Measurements from ENCODE around the gene TBC1D8. TPM values are rescaled to one million over a fixed set of nuclear protein-coding genes. Genes with fewer than 3 reads are reported as not detected.

TBC1D8 gene
- total RNA-seq, 1 donor from 2014 or later: 25.3 TPM

- Histone ChIP-seq H3K4me3 (ENCODE audit: low read depth, low read length) (no peak overlapping the region), H3K27me3 (ENCODE audit: control insufficient read depth, insufficient read depth, low read length) (no peaks in the 10 kb centered on the region), H3K36me3 (ENCODE audit: control insufficient read depth, insufficient read depth, low read length) (peaks cover 1% of the 10 kb centered on the region)
- TF ChIP-seq, protein P1, sequence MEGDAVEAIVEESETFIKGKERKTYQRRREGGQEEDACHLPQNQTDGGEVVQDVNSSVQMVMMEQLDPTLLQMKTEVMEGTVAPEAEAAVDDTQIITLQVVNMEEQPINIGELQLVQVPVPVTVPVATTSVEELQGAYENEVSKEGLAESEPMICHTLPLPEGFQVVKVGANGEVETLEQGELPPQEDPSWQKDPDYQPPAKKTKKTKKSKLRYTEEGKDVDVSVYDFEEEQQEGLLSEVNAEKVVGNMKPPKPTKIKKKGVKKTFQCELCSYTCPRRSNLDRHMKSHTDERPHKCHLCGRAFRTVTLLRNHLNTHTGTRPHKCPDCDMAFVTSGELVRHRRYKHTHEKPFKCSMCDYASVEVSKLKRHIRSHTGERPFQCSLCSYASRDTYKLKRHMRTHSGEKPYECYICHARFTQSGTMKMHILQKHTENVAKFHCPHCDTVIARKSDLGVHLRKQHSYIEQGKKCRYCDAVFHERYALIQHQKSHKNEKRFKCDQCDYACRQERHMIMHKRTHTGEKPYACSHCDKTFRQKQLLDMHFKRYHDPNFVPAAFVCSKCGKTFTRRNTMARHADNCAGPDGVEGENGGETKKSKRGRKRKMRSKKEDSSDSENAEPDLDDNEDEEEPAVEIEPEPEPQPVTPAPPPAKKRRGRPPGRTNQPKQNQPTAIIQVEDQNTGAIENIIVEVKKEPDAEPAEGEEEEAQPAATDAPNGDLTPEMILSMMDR (IDR thresholded peaks at IDR 0.05; ENCODE audit: insufficient read depth, low read length, severe bottlenecking): no peak
- FAIRE-seq (no peak), DNase-seq (ENCODE audit: low read depth) (no peak)
Measured at GRCh38 chr2:100960688-100961087, 190.5 kb downstream of the TBC1D8 start.

DNA sequence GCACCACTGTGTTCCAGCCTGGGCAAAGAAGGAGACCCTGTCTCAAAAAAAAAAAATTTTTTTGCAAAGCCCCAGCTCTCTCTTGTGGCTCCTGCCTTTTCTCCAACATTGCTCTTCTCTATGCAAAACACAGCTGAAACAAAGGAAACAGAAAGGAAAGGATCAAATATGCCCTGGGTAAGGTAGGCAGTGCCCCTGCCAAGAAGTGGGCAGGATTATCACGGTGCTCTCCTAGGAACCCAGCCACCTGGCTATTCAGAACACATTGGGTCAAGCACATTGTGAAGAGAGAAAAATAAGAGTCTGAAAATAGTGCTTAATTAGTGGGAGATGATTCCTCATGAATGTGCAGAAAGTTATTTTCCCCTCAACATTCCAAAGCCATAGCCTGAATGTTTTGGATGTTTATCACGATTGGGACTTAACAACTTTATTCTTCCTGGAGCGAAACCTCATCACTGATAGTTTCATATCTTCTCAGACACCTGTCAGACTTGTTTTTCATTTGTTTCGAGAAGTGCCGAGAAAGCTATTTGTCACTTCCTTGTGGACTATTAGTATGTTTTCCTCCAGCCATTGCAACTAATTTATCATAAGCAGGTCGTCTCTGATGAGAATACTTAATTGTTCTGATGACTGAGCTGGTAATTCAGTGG, 191.8 kb downstream of the TBC1D8 start:
- Histone ChIP-seq H3K4me3 (ENCODE audit: low read depth, low read length) (no peak overlapping the region), H3K27me3 (ENCODE audit: control insufficient read depth, insufficient read depth, low read length) (no peaks in the 10 kb centered on the region), H3K36me3 (ENCODE audit: control insufficient read depth, insufficient read depth, low read length) (peaks cover 1% of the 10 kb centered on the region)
- DNase-seq (ENCODE audit: low read depth) (peak; percentile 41), FAIRE-seq (no peak)
- TF ChIP-seq, protein P1 (IDR thresholded peaks at IDR 0.05; ENCODE audit: insufficient read depth, low read length, severe bottlenecking): no peak

DNA sequence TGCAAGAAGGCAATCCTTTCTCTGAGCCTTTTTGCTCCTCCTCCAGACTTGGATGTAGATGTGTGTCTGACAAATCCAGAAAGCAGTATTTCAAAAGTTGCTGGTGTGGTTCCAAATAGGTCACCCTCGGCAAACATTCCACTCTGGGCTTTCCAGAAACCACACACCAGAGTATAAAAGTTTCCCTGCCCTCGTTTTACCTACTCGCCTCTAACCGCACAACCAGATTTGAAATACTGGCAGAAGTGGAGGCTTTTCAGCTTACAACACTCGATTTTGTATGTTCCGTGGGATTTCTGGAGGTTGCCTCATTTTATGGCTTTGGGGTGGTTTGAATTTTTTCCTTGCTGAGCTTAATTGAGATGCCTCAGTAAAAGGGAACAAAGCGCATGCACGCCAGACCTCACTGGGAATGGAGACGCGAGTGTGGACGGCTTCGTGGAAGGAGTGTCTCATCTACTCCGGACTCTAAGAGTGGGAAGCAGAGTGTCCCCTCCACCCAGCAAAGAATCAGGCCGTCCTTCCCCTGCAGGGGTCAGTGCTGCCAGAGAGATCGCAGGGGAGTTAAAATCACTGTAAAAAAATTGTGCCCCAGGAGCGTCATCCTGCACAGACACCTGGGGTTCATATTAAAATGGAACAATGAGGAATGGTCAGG, 193.1 kb downstream of the TBC1D8 start:
- no peaks in the 10 kb centered on the region for H3K36me3 ChIP-seq (ENCODE audit: control insufficient read depth, insufficient read depth, low read length)
- DNase-seq (ENCODE audit: low read depth) (peak; percentile 64), FAIRE-seq (peak; percentile 96)
- TF ChIP-seq, protein P1 (IDR thresholded peaks at IDR 0.05; ENCODE audit: insufficient read depth, low read length, severe bottlenecking): no peak
- no peaks in the 10 kb centered on the region for H3K27me3 ChIP-seq (ENCODE audit: control insufficient read depth, insufficient read depth, low read length)
- no peak overlapping the region for H3K4me3 ChIP-seq (ENCODE audit: low read depth, low read length)

Other genes with a start within 250 kb of the TBC1D8 start
- gene RPL31, start 149.1 kb downstream of the TBC1D8 start, total RNA-seq: 1,721 and 2,143 TPM in 2 replicates
- 10.8 and 15.5 TPM in 2 replicates for gene CNOT11, start 101.5 kb upstream of the TBC1D8 start, total RNA-seq
- 113 and 120 TPM in 2 replicates for gene RNF149, start 157.3 kb upstream of the TBC1D8 start, total RNA-seq
- 0.26 and 0.38 TPM in 2 replicates for gene CREG2, start 236.1 kb upstream of the TBC1D8 start, total RNA-seq

Data from bronchial epithelial cell (primary cell).